HG03097 (cell line): ENCODE results near the gene WRAP73.
"Not testable (repeated sequence)": the region's sequence is repeated elsewhere in the genome, so short reads cannot be mapped to it uniquely, and the experiment has no call there.

ENCODE experiments used
- ATAC-seq: cut with Tn5 transposase; IDR thresholded peaks from one replicate; pipeline ENCODE4 v1.9.1; 2021; ENCODE audit not compliant: unreplicated experiment, low FRiP score

Gene WRAP73

DNA sequence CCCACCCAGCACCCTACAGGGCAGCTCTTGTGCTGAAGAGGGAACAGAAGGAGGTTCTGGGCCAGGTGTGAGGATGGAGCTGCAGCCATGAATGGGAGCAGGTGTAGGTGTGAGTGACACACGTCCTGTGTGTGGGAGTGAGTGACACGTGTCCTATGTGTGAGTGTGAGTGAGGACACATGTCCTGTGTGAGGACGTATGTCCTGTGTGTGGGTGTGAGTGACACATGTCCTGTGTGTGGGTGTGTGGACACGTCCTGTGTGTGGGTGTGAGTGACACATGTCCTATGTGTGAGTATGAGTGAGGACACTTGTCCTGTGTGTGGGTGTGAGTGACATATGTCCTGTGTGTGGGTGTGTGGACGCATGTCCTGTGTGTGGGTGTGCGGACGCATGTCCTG lies 65.0 kb downstream of the WRAP73 start:
- no peak for ATAC-seq

DNA sequence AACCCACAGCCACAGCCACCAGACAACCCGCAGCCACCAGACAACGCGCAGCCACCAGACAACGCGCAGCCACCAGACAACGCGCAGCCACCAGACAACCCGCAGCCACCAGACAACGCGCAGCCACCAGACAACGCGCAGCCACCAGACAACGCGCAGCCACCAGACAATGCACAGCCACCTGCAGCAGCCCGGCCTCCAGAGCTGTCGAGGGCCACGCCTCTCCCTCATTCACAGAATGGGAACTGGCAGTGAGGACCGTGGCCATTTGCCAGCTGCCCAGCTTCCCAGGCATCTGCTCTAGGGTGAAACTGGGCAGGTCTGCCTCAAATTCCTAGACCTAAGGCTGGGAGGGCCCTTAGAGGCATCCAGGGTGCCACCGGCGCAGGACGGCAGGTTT lies 66.2 kb downstream of the WRAP73 start:
- ATAC-seq = not testable (repeated sequence)

DNA sequence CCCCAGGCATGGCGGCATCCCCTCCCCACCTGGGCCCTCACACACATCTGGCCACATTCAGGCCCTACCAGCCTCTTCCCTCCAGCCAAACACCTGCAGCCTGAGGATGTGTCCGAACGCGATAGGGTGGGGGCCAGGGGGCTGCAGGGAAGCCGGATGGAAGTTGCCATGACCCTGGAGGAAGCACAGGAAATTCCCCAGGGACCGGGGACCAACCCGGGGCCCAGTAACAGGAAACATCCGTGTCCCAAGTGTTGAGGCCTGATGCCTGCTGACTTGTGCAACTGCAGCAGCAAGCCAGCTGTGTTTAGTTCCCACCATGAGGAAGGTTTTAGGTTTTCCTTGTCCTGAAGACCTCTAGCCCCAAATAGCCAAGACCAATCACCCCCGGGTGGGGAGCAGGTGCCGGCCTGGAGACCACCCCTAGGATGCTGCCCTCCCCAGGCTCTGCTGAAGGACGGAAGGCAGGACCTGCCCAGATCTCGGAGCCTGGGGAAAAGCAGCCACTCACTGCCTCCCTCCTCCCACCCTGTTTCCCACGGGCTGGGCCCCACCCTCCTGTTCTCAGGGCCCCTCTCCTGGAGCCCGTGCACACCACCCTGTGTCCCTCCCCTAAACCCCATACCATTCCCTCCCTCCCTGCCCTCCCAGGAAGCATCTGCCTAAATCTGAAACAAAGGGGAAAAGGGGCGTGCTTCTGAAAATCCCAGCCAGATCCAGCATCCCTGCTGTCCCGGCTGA lies 68.4 kb downstream of the WRAP73 start:
- ATAC-seq = no peak
